HEK293T (cell line): ENCODE results near the gene TCEANC2.
"Not testable (repeated sequence)": the region's sequence is repeated elsewhere in the genome, so short reads cannot be mapped to it uniquely, and the experiment has no call there.

Experiments
- CTCF ChIA-PET: fragments of 350-600 bp; formaldehyde crosslinking; extraction: SDS; loops from one replicate; lab custom pipeline; 2021; ENCODE audit warnings: antibody characterized with exemption, inconsistent platforms; lab: Yijun Ruan, JAX
- POLR2A ChIA-PET: fragments of 350-600 bp; formaldehyde crosslinking; extraction: SDS; loops from one replicate; lab custom pipeline; 2020; ENCODE audit warnings: antibody characterized with exemption, inconsistent platforms; lab: Yijun Ruan, JAX
- DNase-seq: peaks from one replicate; pipeline ENCODE4 v3.0.0; 2012; ENCODE audit warnings: mixed read lengths; ENCODE audit errors: extremely low spot score
- ARNT ChIP-seq: fragments of 450-650 bp; IDR thresholded peaks from 2 replicates; pipeline ENCODE4 v1.6.1; 2017; ENCODE audit warnings: mild to moderate bottlenecking
- BHLHE40 ChIP-seq: fragments of 450-650 bp; IDR thresholded peaks from 2 replicates; pipeline ENCODE4 v1.6.1; 2016; ENCODE audit warnings: mild to moderate bottlenecking, moderate library complexity, borderline replicate concordance
- CTBP1 ChIP-seq: fragments of 450-650 bp; IDR thresholded peaks from 2 replicates; pipeline ENCODE4 v1.6.1; 2016; ENCODE audit warnings: borderline replicate concordance
- ELF4 ChIP-seq: fragments of 450-650 bp; IDR thresholded peaks from 2 replicates; pipeline ENCODE4 v1.6.1; 2017; ENCODE audit warnings: antibody characterized with exemption
- FOXA1 ChIP-seq: fragments of 450-650 bp; IDR thresholded peaks from 2 replicates; pipeline ENCODE4 v1.6.1; 2016; ENCODE audit warnings: mild to moderate bottlenecking
- FOXK2 ChIP-seq: fragments of 450-650 bp; IDR thresholded peaks from 2 replicates; pipeline ENCODE4 v1.6.1; 2016; ENCODE audit warnings: mild to moderate bottlenecking
- FOXM1 ChIP-seq: fragments of 450-650 bp; IDR thresholded peaks from 2 replicates; pipeline ENCODE4 v1.6.1; 2017; ENCODE audit warnings: mild to moderate bottlenecking, borderline replicate concordance
- HDGF ChIP-seq: fragments of 450-650 bp; IDR thresholded peaks from 2 replicates; pipeline ENCODE4 v1.6.1; 2017; ENCODE audit warnings: antibody characterized with exemption, borderline replicate concordance
- L3MBTL2 ChIP-seq: fragments of 450-650 bp; conservative IDR thresholded peaks from 2 replicates; pipeline ENCODE4 v1.6.1; 2016; ENCODE audit warnings: mild to moderate bottlenecking
- LEF1 ChIP-seq: fragments of 450-650 bp; IDR thresholded peaks from 2 replicates; pipeline ENCODE4 v1.6.1; 2017; ENCODE audit warnings: mild to moderate bottlenecking, borderline replicate concordance
- NFRKB ChIP-seq: fragments of 450-650 bp; IDR thresholded peaks from 2 replicates; pipeline ENCODE4 v1.6.1; 2016; ENCODE audit warnings: mild to moderate bottlenecking, moderate library complexity
- PKNOX1 ChIP-seq: fragments of 450-650 bp; IDR thresholded peaks from 2 replicates; pipeline ENCODE4 v1.6.1; 2016
- SP1 ChIP-seq: fragments of 450-650 bp; IDR thresholded peaks from 2 replicates; pipeline ENCODE4 v1.6.1; 2017
- SUZ12 ChIP-seq: fragments of 450-650 bp; IDR thresholded peaks from 2 replicates; pipeline ENCODE4 v1.6.1; 2016; ENCODE audit warnings: mild to moderate bottlenecking
- TARDBP ChIP-seq: fragments of 450-650 bp; IDR thresholded peaks from 2 replicates; pipeline ENCODE4 v1.6.1; 2016
- ZNF384 ChIP-seq: fragments of 450-650 bp; IDR thresholded peaks from 2 replicates; pipeline ENCODE4 v1.6.1; 2016

TCEANC2 gene

GRCh38 chr1:54018635-54019034 is 34.8 kb upstream of the TCEANC2 start:
- no peak for DNase-seq
- POLR2A ChIA-PET: no interaction called here
- CTCF ChIA-PET: interaction anchor here (1.1 kb wide), 1 partner anchor 158 kb away, joined by 3 read pairs; no protein-coding TSS in a partner anchor
- TF ChIP-seq ZNF384 (no peak), FOXA1 (no peak), BHLHE40 (no peak), FOXM1 (no peak), FOXK2 (no peak), SUZ12 (no peak), TARDBP (no peak), ELF4 (no peak), LEF1 (no peak), HDGF (no peak)

GRCh38 chr1:54019562-54020176 is 33.7 kb upstream of the TCEANC2 start:
- CTCF ChIA-PET, DNase-seq, POLR2A ChIA-PET: not testable (repeated sequence)

GRCh38 chr1:54024358-54024757 is 29.1 kb upstream of the TCEANC2 start:
- POLR2A ChIA-PET: no interaction called here
- CTCF ChIA-PET: no interaction called here

GRCh38 chr1:54024811-54025210 is 28.6 kb upstream of the TCEANC2 start:
- CTCF ChIA-PET, DNase-seq, POLR2A ChIA-PET: not testable (repeated sequence)

More at GRCh38 chr1:54024358-54024757, 29.1 kb upstream of the TCEANC2 start:
- no peak for DNase-seq
- no peak for TF ChIP-seq SUZ12
- TF ChIP-seq LEF1: no peak
- TF ChIP-seq SP1: no peak
- TF ChIP-seq BHLHE40: no peak
- TF ChIP-seq TARDBP: no peak
- no peak for TF ChIP-seq FOXA1
- TF ChIP-seq HDGF: no peak

- DNase-seq: no peak
- ChIA-PET POLR2A (no interaction called here), CTCF (no interaction called here)
- TF ChIP-seq CTBP1 (no peak), NFRKB (no peak), TARDBP (no peak), SUZ12 (no peak), HDGF (no peak), PKNOX1 (no peak), FOXK2 (no peak), ARNT (no peak), ELF4 (no peak), LEF1 (no peak), FOXA1 (no peak), BHLHE40 (no peak), FOXM1 (no peak), ZNF384 (no peak), L3MBTL2 (no peak), SP1 (no peak)
These were observed 25.6 kb upstream of the TCEANC2 start for GRCh38 chr1:54027848-54028247.

GRCh38 chr1:54028306-54029251 is 24.8 kb upstream of the TCEANC2 start:
- CTCF ChIA-PET: interaction anchor here (0.8 to 1.0 kb wide), 2 partner anchors 20 to 167 kb away, joined by 3 read pairs; no protein-coding TSS in a partner anchor
- POLR2A ChIA-PET: no interaction called here
- DNase-seq: no peak
- TF ChIP-seq L3MBTL2: no peak
- TF ChIP-seq FOXK2: no peak
- TF ChIP-seq LEF1: no peak
- no peak for TF ChIP-seq PKNOX1
- TF ChIP-seq FOXM1: no peak
- TF ChIP-seq TARDBP: no peak
- no peak for TF ChIP-seq SUZ12
- TF ChIP-seq SP1: no peak
- TF ChIP-seq ELF4: no peak
- TF ChIP-seq ZNF384: no peak
- TF ChIP-seq HDGF: no peak
- TF ChIP-seq NFRKB: no peak
- no peak for TF ChIP-seq BHLHE40
- no peak for TF ChIP-seq FOXA1
- TF ChIP-seq CTBP1: no peak

GRCh38 chr1:54037476-54037875 is 15.9 kb upstream of the TCEANC2 start:
- ChIA-PET CTCF (no interaction called here), POLR2A (no interaction called here)
- DNase-seq: no peak
- TF ChIP-seq HDGF (no peak), ELF4 (no peak)
